ENCODE results near the gene SGSM2.

SGSM2 gene

GRCh38 chr17:2405247-2405926 is 68.1 kb downstream of the SGSM2 start:
- no peak overlapping the region for H3K4me3 ChIP-seq (ENCODE audit: low read length)
- no peak for TF ChIP-seq CTCF (conservative IDR thresholded peaks at IDR 0.05; ENCODE audit: low read length)
- DNase-seq (ENCODE audit: low read depth), result peak; percentile 94

- DNase-seq (ENCODE audit: low read depth), result no peak
- no peak for TF ChIP-seq CTCF (conservative IDR thresholded peaks at IDR 0.05; ENCODE audit: low read length)
- H3K4me3 ChIP-seq (ENCODE audit: low read length), result no peak overlapping the region
Measured at GRCh38 chr17:2406271-2406902, 69.1 kb downstream of the SGSM2 start.

- H3K4me3 ChIP-seq (ENCODE audit: low read length), result no peak overlapping the region
- no peak for TF ChIP-seq CTCF (conservative IDR thresholded peaks at IDR 0.05; ENCODE audit: low read length)
- peak; percentile 86 for DNase-seq (ENCODE audit: low read depth)
Measured at GRCh38 chr17:2406903-2407790, 69.8 kb downstream of the SGSM2 start.

GRCh38 chr17:2410951-2411350 is 73.7 kb downstream of the SGSM2 start:
- H3K4me3 ChIP-seq (ENCODE audit: low read length), result no peak overlapping the region
- no peak for TF ChIP-seq CTCF (conservative IDR thresholded peaks at IDR 0.05; ENCODE audit: low read length)
- no peak for DNase-seq (ENCODE audit: low read depth)

- peak; percentile 75 for DNase-seq (ENCODE audit: low read depth)
- H3K4me3 ChIP-seq (ENCODE audit: low read length), result no peak overlapping the region
- TF ChIP-seq CTCF (conservative IDR thresholded peaks at IDR 0.05; ENCODE audit: low read length), result peak; percentile 39
Measured at GRCh38 chr17:2412561-2413021, 75.3 kb downstream of the SGSM2 start.

GRCh38 chr17:2414446-2415064 is 77.3 kb downstream of the SGSM2 start:
- TF ChIP-seq CTCF (conservative IDR thresholded peaks at IDR 0.05; ENCODE audit: low read length), result no peak
- no peak overlapping the region for H3K4me3 ChIP-seq (ENCODE audit: low read length)
- DNase-seq (ENCODE audit: low read depth), result no peak

All from AG10803 (cell line).